B cell (primary cell): Measurements from ENCODE around the gene MRPL52. TPM values are rescaled to one million over a fixed set of nuclear protein-coding genes. Genes with fewer than 3 reads are reported as not detected.

Source experiments
- ATAC-seq: fragments of 200-7000 bp; cut with Tn5 transposase; one replicate; pipeline ENCODE4 v1.10.0; 2021; ENCODE audit warnings: low read depth, mild to moderate bottlenecking, moderate number of reproducible peaks, moderate library complexity
- CTCF ChIA-PET: fragments of 350-600 bp; sonication (Branson Sonifier 250); formaldehyde crosslinking; loops from one replicate; lab custom pipeline; 2021; ENCODE audit warnings: antibody characterized with exemption, inconsistent platforms; lab: Charles Lee
- POLR2A ChIA-PET: fragments of 350-600 bp; sonication (Branson Sonifier 250); formaldehyde crosslinking; loops from one replicate; lab custom pipeline; 2021; ENCODE audit warnings: antibody characterized with exemption; lab: Charles Lee
- DNase-seq: peaks from one replicate; pipeline ENCODE4 v3.0.0; 2013
- H2AFZ ChIP-seq: 2 replicates; pipeline ENCODE4 v1.6.1; 2012; ENCODE audit warnings: mild to moderate bottlenecking, low read depth, low read length; ENCODE audit not compliant: insufficient read depth, poor library complexity, severe bottlenecking
- H3K27ac ChIP-seq, 2 donors: 1 replicate in 1 of 2; 2 replicates in 1 of 2; pipeline ENCODE4 v1.5.1; 2012 to 2013; ENCODE audit warnings: low read length in 2 of 2, mild to moderate bottlenecking in 2 of 2, moderate library complexity in 1 of 2
- H3K27me3 ChIP-seq, 4 experiments: fragments of 200-600 bp in 1 of 4; sonication (generic) in 1 of 4; replicated peaks in 1 of 4; 1 replicate in 2 of 4; 2 replicates in 2 of 4; pipeline versions ENCODE4 v1.6.1 to v1.7.0; 2013 to 2016; ENCODE audit warnings: low read length in 3 of 4, mild to moderate bottlenecking in 2 of 4, mixed read lengths in 1 of 4, moderate library complexity in 1 of 4; ENCODE audit not compliant: insufficient read depth in 4 of 4, control insufficient read depth in 3 of 4; ENCODE audit errors: control extremely low read depth in 1 of 4
- H3K36me3 ChIP-seq, 2 experiments: replicated peaks in 1 of 2; 1 replicate in 1 of 2; 2 replicates in 1 of 2; pipeline versions ENCODE4 v1.6.1 to v1.7.1; 2013; ENCODE audit warnings: low read length in 1 of 2; ENCODE audit not compliant: insufficient read depth in 2 of 2, control insufficient read depth in 1 of 2; ENCODE audit errors: control extremely low read depth in 1 of 2, extremely low read depth in 1 of 2
- H3K4me1 ChIP-seq, 2 donors: fragments of 200-600 bp in 1 of 2; sonication (generic) in 1 of 2; 1 replicate in 1 of 2; 2 replicates in 1 of 2; pipeline versions ENCODE4 v1.5.1 to v1.6.1; 2013 to 2017; ENCODE audit warnings: low read length in 2 of 2; ENCODE audit not compliant: control insufficient read depth in 2 of 2, insufficient read depth in 2 of 2
- H3K4me2 ChIP-seq: replicated peaks from 2 replicates; pipeline ENCODE3; 2012; ENCODE audit warnings: mild to moderate bottlenecking, low read depth, low read length; ENCODE audit not compliant: poor library complexity, severe bottlenecking
- H3K4me3 ChIP-seq, 5 experiments: fragments of 200-600 bp in 1 of 5; sonication (generic) in 1 of 5; 1 replicate in 3 of 5; 2 replicates in 2 of 5; pipeline versions ENCODE4 v1.5.1 to v1.7.0; 2011 to 2016; ENCODE audit warnings: low read length in 4 of 5, mild to moderate bottlenecking in 4 of 5, low read depth in 2 of 5, control low read depth in 1 of 5, moderate library complexity in 1 of 5; ENCODE audit not compliant: insufficient read depth in 1 of 5; ENCODE audit errors: control extremely low read depth in 1 of 5, extremely low read depth in 1 of 5
- H3K79me2 ChIP-seq: fragments of 200-600 bp; sonication (generic); one replicate; pipeline ENCODE4 v1.6.0; 2016; ENCODE audit warnings: low read length; ENCODE audit not compliant: control insufficient read depth, insufficient read depth
- H3K9ac ChIP-seq: fragments of 200-600 bp; sonication (generic); 2 replicates; pipeline ENCODE4 v1.6.1; 2017; ENCODE audit warnings: mild to moderate bottlenecking, low read length, moderate library complexity
- H3K9me3 ChIP-seq, 3 donors: one replicate each; pipeline versions ENCODE4 v1.6.1 to v1.7.1; 2013; ENCODE audit warnings: low read length in 2 of 3; ENCODE audit not compliant: control insufficient read depth in 2 of 3, insufficient read depth in 1 of 3; ENCODE audit errors: control extremely low read depth in 1 of 3
- H4K20me1 ChIP-seq: 2 replicates; pipeline ENCODE4 v1.6.0; 2012; ENCODE audit warnings: mild to moderate bottlenecking, low read length; ENCODE audit not compliant: insufficient read depth, control insufficient read depth, poor library complexity, severe bottlenecking
- H3K27ac Mint-ChIP-seq: one replicate; pipeline ENCODE4 v1.8.0; 2021; ENCODE audit warnings: mixed read lengths
- H3K27me3 Mint-ChIP-seq: one replicate; pipeline ENCODE4 v1.8.0; 2021; ENCODE audit warnings: mixed read lengths
- H3K4me1 Mint-ChIP-seq: one replicate; pipeline ENCODE4 v1.8.0; 2021; ENCODE audit warnings: mixed read lengths
- H3K4me3 Mint-ChIP-seq: one replicate; pipeline ENCODE4 v1.8.0; 2021; ENCODE audit warnings: mixed read lengths
- H3K9me3 Mint-ChIP-seq: one replicate; pipeline ENCODE4 v1.8.0; 2022; ENCODE audit warnings: mixed read lengths; ENCODE audit not compliant: insufficient read depth
- CTCF ChIP-seq: fragments of 200-600 bp; IDR thresholded peaks from one replicate; pipeline ENCODE4 v1.8.0; 2022; ENCODE audit warnings: antibody characterized with exemption, mild to moderate bottlenecking
- EZH2 ChIP-seq: IDR thresholded peaks from 2 replicates; pipeline ENCODE4 v1.6.1; 2012; ENCODE audit warnings: borderline replicate concordance, low read depth, mild to moderate bottlenecking, moderate library complexity, low read length; ENCODE audit not compliant: insufficient read depth, poor library complexity, severe bottlenecking
- WGBS: methylation state at CpG from one replicate; pipeline ENCODE4 v1.1.5; 2013; ENCODE audit warnings: missing lambda C conversion rate; ENCODE audit not compliant: insufficient coverage; 5-methylcytosine and 5-hydroxymethylcytosine counted together
- intact Hi-C: fragments of 100-400 bp; cut with micrococcal nuclease; formaldehyde crosslinking; loops from one replicate; pipeline ENCODE4 v1.10.0; 2022
- polyA plus RNA-seq: library from polyadenylated mRNA; depleted of rRNA; stranded (reverse); fragments of >200 nt; gene quantifications from 2 replicates; pipeline ENCODE4 v1.2.3, GENCODE V29; 2012
- total RNA-seq, 2 donors: library from RNA; stranded (reverse); fragments of 120-200 nt in 1 of 2; gene quantifications; 1 replicate in 1 of 2; 2 replicates in 1 of 2; pipeline versions ENCODE4 v1.2.3 to v1.2.4, GENCODE V29; 2013 to 2022

Gene MRPL52
- total and polyA plus RNA-seq, 2 donors (not counting 1 experiment from before 2014, with no cell fraction given): 37.4 to 91.6 TPM

- intact Hi-C loops: no loop called here
- no peak overlapping the region for H2AFZ ChIP-seq
- no peaks in the 10 kb centered on the region for H4K20me1 ChIP-seq
- ChIA-PET CTCF (interaction anchor here (0.7 to 14.9 kb wide), 3 partner anchors 11 to 20 kb away, joined by 3 to 129 read pairs (median 10); no protein-coding TSS in a partner anchor), POLR2A (interaction anchor here (1.5 kb wide), 1 partner anchor 70 kb away, joined by 3 read pairs; no protein-coding TSS in a partner anchor)
- no peak overlapping the region for H3K27ac ChIP-seq
- Mint-ChIP-seq H3K27ac (peak overlapping the region; percentile 44), H3K4me3 (no peak overlapping the region), H3K9me3 (no peaks in the 10 kb centered on the region), H3K4me1 (peaks cover 79% of the 10 kb centered on the region), H3K27me3 (no peaks in the 10 kb centered on the region)
- H3K9ac ChIP-seq: no peak overlapping the region
- 86% methylated on average over 5 of the region's 8 CpGs for WGBS
- peaks cover 25 to 41% of the 10 kb centered on the region in 2 donors for H3K4me1 ChIP-seq
- no peak overlapping the region for H3K4me2 ChIP-seq
- no peak overlapping the region for H3K4me3 ChIP-seq
- H3K36me3 ChIP-seq: peaks cover 0 to 6% of the 10 kb centered on the region in 2 experiments
- peaks cover 0 to 4% (median 0%) of the 10 kb centered on the region in 3 donors for H3K9me3 ChIP-seq
- no peak for DNase-seq
- H3K79me2 ChIP-seq: peaks cover 19% of the 10 kb centered on the region
- no peak for TF ChIP-seq EZH2
- no peak for TF ChIP-seq CTCF
- ATAC-seq: no peak
- H3K27me3 ChIP-seq: no peaks in the 10 kb centered on the region
These were observed 28.0 kb upstream of the MRPL52 start for GRCh38 chr14:22801716-22802115.
